ENCODE measurements around the gene CTDSP1. TPM values are rescaled to one million over a fixed set of nuclear protein-coding genes. Genes with fewer than 3 reads are reported as not detected.

Gene CTDSP1
- total RNA-seq, 1 experiment from 2014 or later = 52.3 TPM

- Mint-ChIP-seq H3K4me1 (no peaks in the 10 kb centered on the region), H3K27me3 (ENCODE audit: low read depth) (peaks cover 2% of the 10 kb centered on the region; the same call in 1 of the 2 replicates), H3K27ac (no peak overlapping the region), H3K9me3 (no peaks in the 10 kb centered on the region), H3K36me3 (ENCODE audit: insufficient read depth in 1 of 3, low read depth in 3 of 3) (no peaks in the 10 kb centered on the region), H3K4me3 (no peak overlapping the region)
- Histone ChIP-seq H4K91ac (ENCODE audit: insufficient read length, low read depth, low read length) (no peak overlapping the region), H3K79me2 (ENCODE audit: insufficient read depth, low read length) (no peaks in the 10 kb centered on the region), H3K79me1 (ENCODE audit: insufficient read depth, low read depth, low read length, poor library complexity, severe bottlenecking) (no peaks in the 10 kb centered on the region), H3T11ph (ENCODE audit: low read length) (no peak overlapping the region), H3K4me1 (ENCODE audit: insufficient read depth, low read length) (no peaks in the 10 kb centered on the region), H4K5ac (ENCODE audit: insufficient read length, low read depth, low read length) (no peak overlapping the region), H3K27ac (ENCODE audit: insufficient read length, low read depth, low read length) (no peak overlapping the region), H2BK20ac (ENCODE audit: low read depth, low read length, poor library complexity, severe bottlenecking) (no peak overlapping the region), H2BK15ac (ENCODE audit: low read depth, low read length) (no peak overlapping the region), H2AK5ac (ENCODE audit: insufficient read length, low read length) (no peak overlapping the region), H3K9ac (ENCODE audit: extremely low read depth, insufficient read length, low read length) (no peak overlapping the region), H3K27me3 (ENCODE audit: insufficient read depth, low read length) (no peaks in the 10 kb centered on the region), H3K23ac (ENCODE audit: insufficient read length, low read depth, low read length) (no peak overlapping the region), H2BK5ac (ENCODE audit: insufficient read length, low read length) (no peak overlapping the region), H2BK12ac (ENCODE audit: insufficient read length, low read depth, low read length) (no peak overlapping the region), H4K20me1 (ENCODE audit: control insufficient read depth, insufficient read depth, insufficient read length) (no peaks in the 10 kb centered on the region), H3K18ac (ENCODE audit: insufficient read length, low read depth, low read length) (no peak overlapping the region), H3K23me2 (ENCODE audit: insufficient read length, low read depth, low read length, poor library complexity, severe bottlenecking) (no peaks in the 10 kb centered on the region), H2AFZ (ENCODE audit: low read length) (no peak overlapping the region), H2BK120ac (ENCODE audit: low read depth, low read length, poor library complexity, severe bottlenecking) (no peak overlapping the region), H3K14ac (ENCODE audit: insufficient read depth, low read length) (no peak overlapping the region), H3K4me2 (ENCODE audit: insufficient read depth, insufficient read length, low read length) (no peak overlapping the region), H3K4ac (ENCODE audit: low read depth, low read length) (no peak overlapping the region), H3K9me3 (ENCODE audit: control insufficient read depth, low read depth, low read length) (no peaks in the 10 kb centered on the region), H3K56ac (ENCODE audit: insufficient read length, low read depth, low read length) (no peak overlapping the region), H4K8ac (replicated peaks; ENCODE audit: insufficient read length, low read depth, low read length) (no peak overlapping the region)
- DNase-seq = no peak
- TF ChIP-seq CTCF (conservative IDR thresholded peaks at IDR 0.05) = no peak
- WGBS (ENCODE audit: extremely low coverage, insufficient read length, low lambda C conversion rate) = no CpG with 5 or more reads among the region's 4 CpGs
Observed at GRCh38 chr2:218374795-218375194, 24.9 kb upstream of the CTDSP1 start.

All from H9 (cell line).